GM19438 (cell line): ENCODE measurements around the gene SLC5A9.

ENCODE experiments used
- ATAC-seq: cut with Tn5 transposase; IDR thresholded peaks from one replicate; pipeline ENCODE4 v1.9.1; 2021; ENCODE audit warnings: low read depth; ENCODE audit not compliant: unreplicated experiment

SLC5A9 gene

GRCh38 chr1:48222501-48223242 lies at the start of gene SLC5A9:
Gene SLC5A9, plus strand, starts transcription at chr1:48222716. Its CDS starts 21 bp downstream, at chr1:48222737.
- no peak for ATAC-seq

DNA sequence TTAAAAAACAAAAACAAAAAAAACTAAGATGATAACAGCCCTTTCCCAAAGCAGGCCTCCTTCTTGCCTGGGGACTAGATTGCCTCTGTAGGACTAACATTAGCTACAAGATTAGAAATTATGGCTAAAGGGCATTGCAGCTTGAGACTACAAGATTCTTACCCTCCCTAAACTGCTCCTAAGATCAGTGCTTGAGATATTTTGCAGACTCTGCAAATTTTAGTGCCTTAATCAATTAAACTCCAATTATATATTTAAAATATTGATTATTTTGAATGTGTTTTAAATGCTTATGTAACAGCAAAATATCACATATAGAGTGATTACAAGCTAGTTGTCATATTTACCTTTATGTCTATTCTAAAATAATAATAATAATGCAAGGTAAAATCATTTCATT lies 47.4 kb upstream of the SLC5A9 start:
- ATAC-seq, result no peak

GRCh38 chr1:48177257-48177656 lies 45.3 kb upstream of the SLC5A9 start:
- no peak for ATAC-seq

DNA sequence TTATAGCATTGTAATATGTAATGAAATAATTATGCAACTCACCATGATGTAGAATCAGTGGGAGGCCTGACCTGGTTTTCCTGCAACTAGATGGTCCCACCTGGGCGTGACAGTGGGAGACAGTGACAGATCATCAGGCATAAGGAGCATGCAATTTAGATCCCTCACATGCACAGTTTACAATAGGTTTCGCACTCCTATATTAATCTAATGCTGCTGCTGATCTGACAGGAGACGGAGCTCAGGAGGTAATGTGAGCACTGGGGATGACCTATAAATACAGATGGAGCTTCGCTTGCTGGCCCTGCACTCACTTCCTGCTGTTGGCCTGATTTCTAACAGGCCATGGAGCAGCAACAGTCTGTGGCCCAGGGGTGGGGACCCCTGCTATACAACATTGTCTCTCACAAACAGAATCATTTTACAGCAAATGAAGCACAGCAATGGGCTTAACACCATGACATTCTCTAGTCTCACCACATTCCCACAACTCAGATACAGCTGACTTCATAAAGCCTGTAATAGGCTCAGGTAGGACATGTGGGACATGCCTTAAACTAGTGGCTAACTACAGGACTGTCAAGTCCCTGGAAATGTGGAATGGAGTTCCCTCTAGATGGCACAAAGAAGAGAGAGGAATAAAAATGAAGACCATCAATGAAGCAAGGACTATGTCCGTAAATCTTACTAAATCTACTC lies 40.7 kb upstream of the SLC5A9 start:
- peak; percentile 26 for ATAC-seq

DNA sequence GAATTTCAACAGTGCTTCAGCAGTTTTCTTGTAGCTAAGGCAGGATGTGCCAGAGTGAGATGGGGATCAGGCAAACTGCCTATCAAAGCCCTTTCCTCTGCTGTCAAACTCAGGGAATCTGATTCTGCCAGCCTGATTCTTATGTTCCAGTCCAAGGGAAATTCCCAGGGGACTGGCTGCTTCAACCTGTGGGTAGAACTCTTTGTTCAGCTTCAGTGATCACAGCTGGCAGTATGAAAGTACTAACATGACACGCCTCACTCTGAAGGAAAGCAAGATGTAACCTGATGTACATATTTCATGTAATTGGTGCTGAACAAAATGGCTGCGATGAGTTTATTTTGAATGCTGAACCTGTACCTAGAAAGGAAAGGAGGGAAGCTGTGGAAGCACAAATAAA lies 40.1 kb upstream of the SLC5A9 start:
- peak; percentile 62 for ATAC-seq

GRCh38 chr1:48186306-48186839 lies 36.1 kb upstream of the SLC5A9 start:
- ATAC-seq, result no peak

GRCh38 chr1:48187969-48188563 lies 34.5 kb upstream of the SLC5A9 start:
- no peak for ATAC-seq

GRCh38 chr1:48190881-48191280 lies 31.6 kb upstream of the SLC5A9 start:
- no peak for ATAC-seq

GRCh38 chr1:48194801-48195200 lies 27.7 kb upstream of the SLC5A9 start:
- ATAC-seq, result no peak

DNA sequence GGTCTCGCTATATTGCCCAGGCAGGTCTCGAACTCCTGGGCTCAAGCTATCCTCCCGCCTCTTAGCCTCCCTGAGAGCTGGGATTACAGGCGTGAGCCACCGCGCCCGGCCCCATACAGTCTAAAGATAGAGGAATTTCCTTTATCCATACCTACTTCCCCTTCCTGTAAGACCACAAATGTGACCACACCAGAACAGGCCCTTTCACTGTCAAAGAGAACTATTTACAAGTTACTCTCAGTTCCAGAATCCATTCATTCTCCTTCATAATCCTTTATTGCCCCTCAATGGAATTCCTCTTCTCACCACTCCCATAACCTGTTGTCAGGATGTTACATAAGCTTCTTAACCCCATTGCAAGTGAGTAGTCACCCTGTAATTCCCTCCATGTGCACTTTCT lies 26.3 kb upstream of the SLC5A9 start:
- no peak for ATAC-seq

GRCh38 chr1:48198970-48199369 lies 23.5 kb upstream of the SLC5A9 start:
- ATAC-seq, result no peak

DNA sequence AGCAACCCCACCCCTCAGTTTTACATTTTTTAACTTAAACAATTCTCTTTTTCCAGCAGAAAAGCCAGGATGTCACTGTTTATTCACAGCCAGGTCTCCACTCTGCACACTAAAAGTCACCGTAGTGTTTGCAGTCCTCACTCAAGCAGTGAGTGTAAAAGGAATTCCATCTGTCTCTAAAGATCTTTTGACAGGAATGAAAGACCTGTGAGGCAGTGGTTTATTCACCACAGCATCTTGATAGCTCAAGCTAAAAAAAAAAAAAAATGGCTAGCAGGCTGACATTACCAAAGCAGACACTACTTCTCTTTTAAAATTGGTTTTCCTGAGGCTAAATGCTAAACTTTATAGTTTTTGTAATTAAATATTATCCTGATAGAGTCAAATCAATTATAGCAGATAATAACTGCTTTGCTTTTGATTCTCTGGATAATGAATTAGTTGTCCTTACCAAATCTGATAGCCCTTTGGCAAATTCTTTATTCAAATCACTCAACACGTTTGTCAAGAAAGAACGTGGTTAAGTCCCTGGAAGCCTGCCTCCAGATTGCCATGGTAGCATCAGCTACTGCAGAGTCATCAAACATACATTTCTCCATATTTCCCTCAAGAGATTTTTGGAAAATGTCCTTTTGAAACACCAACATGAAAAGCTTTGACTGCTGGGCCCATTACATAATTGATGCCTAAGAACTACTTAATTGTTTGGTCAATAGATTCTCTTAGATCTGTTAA lies 22.2 kb upstream of the SLC5A9 start:
- ATAC-seq, result no peak

DNA sequence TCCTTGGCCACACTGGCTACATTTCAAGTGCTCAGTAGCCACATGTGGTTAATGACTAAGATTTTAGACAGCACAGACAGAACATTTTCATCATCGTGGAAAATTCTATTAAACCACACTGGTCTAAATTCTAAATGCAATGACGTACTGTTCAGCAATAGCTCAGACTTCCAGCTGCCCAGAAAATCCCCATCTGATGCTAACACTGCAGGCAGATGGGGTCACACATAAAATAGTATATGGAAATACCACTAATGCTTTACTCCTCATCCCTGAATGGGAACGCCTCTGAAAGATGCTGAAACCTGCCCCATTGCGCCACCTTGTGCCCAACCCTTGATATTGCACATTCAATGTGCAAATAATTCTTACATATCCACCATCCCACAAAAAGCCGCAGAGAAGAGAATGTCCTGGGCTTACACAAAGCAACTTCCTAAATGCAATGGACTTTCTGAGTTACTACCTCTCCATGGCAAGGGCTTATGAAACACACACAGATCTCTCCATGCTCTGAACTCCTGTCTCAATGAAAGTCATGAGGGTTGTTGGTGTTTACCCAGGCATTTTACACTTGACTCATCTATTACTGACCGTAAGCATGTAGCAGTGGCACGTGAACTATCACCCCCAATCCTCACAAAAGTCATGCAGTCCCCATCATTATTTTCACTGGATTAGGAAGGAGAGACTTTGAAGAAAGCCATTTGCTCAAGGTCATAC lies 20.3 kb upstream of the SLC5A9 start:
- ATAC-seq, result no peak

DNA sequence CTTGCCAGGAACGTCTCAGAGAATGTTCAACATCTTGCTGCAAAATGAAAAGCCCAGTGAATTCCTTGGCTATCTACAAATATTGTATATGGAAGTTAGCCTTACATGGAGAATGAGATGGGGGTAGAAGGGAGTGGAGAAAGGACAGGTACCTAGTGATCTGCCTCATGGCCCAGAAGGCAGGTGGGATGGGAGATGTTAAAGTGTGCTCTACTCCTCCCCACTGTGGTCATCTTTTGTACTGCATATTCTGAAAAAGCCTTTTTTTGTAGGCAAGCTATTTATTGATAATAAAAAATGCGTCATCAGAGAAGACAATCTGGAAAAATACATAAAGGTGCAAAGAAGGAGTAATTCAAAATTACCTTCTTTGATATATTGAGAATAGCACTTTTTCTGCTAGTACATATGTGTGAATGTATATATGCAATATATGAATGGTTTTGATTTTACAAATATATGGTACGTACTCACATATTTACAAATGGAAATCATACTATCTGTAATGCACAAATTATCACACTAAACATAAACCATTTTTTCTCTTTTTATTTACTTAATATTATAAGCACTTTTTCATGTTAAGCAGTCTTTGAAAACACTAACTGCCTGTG lies 19.1 kb upstream of the SLC5A9 start:
- ATAC-seq, result no peak

- ATAC-seq, result no peak
Measured at GRCh38 chr1:48205522-48205921, 17.0 kb upstream of the SLC5A9 start.

- ATAC-seq, result no peak
Measured at GRCh38 chr1:48206371-48206770, 16.1 kb upstream of the SLC5A9 start.

- no peak for ATAC-seq
Measured at GRCh38 chr1:48207131-48207530, 15.4 kb upstream of the SLC5A9 start.

GRCh38 chr1:48207536-48208075 lies 14.9 kb upstream of the SLC5A9 start:
- no peak for ATAC-seq

- ATAC-seq, result no peak
Measured at GRCh38 chr1:48208251-48208650, 14.3 kb upstream of the SLC5A9 start.

DNA sequence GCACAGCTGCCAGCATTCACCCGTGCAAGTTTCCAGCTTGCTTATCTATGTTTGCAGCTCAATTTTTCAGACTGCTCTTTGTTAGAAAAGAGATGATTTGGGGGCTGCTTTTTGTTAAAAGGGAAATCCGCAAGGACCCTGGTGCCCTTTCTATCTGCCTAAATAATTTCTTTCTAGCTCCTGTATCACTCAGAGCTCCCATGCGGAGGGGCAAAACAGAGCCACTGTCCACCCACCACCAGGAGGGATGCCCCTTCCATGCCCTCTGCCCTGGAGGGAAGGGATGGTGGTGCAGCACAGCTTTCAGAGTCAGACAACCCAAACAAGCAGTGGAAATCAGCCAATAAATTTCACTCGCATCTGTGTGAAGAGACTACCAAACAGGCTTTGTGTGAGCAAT lies 13.9 kb upstream of the SLC5A9 start:
- no peak for ATAC-seq
